H4 (cell line): ENCODE measurements around the gene TMEM87A. TPM values are rescaled to one million over a fixed set of nuclear protein-coding genes. Genes with fewer than 3 reads are reported as not detected.
"Not testable (repeated sequence)": the region's sequence is repeated elsewhere in the genome, so short reads cannot be mapped to it uniquely, and the experiment has no call there.

ENCODE experiments used
- DNase-seq: peaks from one replicate; pipeline ENCODE4 v3.0.0-alpha.2; 2015; ENCODE audit warnings: low spot score
- total RNA-seq: library from RNA; depleted of rRNA; stranded (reverse); fragments of >200 nt; shearing (Covaris generic); gene quantifications from 2 replicates; pipeline ENCODE4 v1.2.3, GENCODE V29; 2014

The TMEM87A gene
- total RNA-seq, 1 experiment from 2014 or later: 52.1 TPM

DNA sequence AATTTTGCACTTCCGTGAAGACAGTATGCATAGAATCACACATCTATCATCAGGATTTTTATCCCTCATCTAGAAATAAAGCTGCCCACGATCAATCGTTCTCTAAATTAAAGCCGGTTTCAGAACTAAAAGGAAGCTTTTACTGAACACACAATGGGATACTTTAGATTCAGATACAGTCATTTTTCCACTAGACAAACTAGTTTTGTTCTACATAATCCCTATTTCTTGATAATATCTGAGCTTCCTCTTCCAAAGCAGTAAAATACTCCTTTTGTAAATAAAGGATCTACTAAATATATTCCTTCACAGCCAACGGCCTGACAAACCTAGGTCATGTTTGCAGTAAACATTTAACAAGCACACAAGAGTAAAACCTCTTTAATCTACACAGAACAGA, 2.2 kb downstream of the TMEM87A start:
- no peak for DNase-seq

DNA sequence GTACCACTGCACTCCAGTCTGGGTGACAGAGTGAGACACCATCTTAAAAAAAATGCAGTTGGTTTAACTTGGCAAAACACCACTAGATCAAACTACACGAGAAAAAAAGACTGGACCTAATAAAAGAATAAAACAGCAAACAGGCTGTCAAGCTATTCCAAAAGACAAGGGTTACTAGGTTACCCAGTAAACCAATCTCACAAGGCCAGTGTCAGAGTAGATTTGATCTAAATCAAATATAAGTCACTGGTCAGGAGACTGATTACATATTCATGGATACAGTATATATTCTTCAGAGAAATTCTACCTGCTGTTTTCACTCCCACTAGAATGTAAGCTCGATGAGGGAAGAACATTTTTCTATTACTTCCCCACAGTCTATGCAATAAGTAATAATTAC, 2.7 kb downstream of the TMEM87A start:
- no peak for DNase-seq

DNA sequence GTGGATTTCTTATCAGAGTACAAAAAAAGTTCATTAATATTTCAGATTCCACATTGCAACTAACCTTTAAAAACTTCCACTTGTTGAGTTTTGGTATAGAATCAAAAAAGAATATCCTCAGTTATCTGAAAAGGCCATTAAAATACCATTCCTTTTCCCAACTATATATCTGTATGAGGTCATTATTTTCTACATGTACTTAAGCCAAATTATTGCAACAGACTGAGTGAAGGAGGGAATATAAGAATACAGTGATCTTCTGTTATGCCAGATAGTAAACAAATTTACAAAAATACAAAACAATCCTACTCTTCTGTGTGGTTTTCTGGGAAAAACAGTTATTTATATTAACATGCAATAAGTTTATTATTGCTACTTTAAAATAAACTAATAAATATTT, 5.9 kb downstream of the TMEM87A start:
- DNase-seq: no peak

DNA sequence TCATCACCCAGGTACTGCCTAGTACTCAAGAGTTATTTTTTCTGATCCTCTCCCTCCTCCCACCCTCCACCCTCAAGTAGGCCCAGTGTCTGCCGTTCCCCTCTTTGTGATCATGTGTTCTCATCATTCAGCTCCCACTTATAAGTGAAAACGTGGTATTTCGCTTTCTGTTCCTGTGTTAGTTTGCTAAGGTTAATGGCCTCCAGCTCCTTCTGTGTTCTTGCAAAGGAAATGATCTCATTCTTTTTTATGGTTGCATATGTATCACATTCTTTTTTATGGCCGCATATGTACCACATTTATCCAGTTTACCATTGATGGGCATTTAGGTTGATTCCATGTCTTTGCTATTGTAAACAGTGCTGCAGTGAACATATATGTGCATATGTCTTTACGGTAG, 8.4 kb downstream of the TMEM87A start:
- no peak for DNase-seq

DNA sequence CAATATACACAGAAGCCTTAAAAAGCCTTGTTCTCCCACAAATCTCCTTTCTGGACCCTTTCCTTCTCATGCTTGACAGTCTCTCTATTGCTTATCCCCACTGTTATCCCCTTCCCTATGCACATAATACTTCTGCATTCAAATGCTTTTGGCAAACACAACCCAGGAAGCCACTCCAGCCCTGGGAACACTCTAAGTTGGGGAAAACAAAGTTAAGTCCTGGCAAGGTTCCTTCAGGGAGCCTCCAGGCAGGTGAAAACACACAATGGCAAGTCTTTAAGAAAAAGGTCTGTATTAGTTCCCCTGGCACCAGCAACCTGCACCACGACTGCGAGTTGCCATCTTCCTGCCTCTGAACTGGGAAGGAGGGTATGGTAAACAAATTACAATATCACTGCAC, 19.9 kb downstream of the TMEM87A start:
- DNase-seq: no peak

DNA sequence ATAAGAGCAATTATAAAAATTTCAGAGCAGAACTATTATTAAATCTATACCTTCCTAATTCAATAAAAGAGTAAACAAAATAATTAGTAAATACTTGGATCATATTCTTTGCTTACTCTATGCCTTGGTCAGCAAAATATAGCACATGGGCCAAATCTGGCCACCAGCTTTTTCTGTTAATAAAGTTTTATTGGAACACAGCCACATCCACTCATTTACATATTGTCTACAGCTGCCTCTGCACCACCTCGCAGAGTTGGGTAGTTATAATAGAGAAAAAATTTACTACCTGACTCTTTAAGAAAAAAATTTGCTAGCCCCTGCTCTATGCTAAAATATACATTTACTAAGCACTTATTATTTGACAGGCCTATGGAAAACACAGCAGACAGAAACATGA, 32.4 kb downstream of the TMEM87A start:
- no peak for DNase-seq

DNA sequence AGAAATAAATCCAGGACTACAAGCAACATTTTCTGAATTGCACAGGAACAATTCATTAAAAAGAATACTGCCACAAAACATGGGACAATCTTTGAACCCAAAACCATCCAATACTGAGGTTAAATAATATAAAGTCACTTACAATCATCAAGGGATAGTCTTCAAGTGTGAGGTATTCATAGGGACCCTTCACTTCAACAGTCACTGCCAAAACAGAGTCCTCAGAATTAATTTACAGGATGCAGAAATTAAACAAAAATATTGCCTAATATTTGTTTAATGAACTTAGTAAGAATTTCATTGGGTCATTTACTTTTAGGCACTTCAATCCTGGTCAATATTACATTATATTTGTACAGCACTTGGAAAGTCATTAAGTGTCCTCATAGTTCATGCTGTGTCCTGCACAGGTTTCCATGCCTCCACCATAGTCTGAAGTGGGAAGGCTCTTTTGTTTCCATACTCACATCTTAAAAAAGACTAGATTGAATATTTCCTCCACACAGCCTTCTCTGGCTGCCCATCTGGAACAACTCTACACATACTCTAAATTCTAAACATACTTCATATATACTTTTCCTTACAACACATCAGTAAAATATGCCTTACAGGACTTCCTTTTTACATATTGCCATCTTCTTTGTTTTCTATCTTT, 33.6 kb downstream of the TMEM87A start:
- no peak for DNase-seq

DNA sequence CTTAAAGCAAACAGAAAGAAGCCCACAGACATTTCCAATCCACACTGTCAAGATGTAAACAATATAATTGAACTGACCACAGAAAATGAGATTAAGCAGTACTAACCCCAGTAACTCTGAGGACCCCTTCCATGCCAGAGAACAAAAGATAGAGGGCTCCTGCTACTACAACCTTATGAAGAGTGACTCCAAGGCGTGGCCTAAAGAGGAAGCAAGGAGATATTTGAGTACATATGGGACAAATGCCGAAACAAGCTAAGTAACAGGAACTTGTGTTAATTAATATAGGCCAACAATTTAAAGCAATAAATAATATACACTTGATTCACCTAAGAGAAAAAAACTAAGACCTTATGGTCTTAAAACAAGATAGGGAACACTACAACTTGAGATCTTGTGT, 40.1 kb downstream of the TMEM87A start:
- DNase-seq: no peak

DNA sequence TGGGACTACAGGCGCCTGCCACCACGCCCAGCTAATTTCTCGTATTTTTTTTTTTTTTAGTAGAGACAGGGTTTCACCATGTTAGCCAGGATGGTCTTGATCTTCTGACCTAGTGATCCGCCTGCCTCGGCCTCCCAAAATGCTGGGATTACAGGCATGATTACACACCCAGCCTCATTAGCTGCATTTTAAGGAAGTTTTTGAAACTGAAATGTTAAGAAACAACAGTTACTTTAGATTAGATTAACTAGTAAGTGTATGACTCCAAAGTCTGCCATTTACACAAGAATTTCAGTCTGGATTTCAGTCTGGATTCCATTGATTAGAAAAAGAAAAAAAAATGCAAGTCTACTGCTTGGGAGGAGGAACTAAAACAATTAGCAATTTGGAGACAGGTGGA, 40.6 kb downstream of the TMEM87A start:
- DNase-seq: no peak

DNA sequence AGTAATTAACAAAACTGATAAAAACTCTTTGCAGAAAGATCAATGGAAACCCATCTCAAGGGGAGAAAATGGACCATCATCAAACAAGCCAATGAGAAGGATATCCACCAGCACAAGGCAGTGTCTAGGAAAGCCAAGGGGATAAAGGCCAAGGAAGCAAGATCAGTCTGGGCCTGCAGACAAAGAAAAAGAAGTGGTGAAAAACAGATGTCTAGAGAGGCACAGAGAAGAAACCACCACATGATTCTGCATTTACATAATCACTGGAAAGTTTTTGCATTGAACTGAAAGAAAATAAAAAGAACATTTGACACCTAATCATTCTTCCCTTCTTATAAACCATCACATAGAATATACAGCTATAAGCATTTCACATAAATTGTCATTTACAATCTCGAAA, 42.1 kb downstream of the TMEM87A start:
- no peak for DNase-seq

DNA sequence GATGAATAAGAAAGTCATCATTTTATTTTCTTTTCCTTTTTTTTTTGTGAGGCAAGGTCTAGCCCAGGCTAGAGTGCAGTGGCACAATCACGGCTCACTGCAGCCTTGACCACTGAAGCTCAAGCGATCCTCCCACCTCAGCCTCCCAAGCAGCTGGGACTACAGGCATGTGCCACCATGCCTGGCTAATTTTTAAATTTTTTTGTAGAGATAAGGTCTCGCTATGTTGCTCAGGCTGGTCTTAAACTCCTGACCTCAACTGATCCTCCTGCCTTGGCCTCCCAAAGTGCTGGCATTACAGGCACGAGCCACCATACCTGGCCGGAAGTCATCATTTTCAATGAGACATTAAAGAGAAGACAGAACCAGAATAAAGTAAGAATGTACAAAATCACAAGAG, 44.3 kb downstream of the TMEM87A start:
- DNase-seq: not testable (repeated sequence)

DNA sequence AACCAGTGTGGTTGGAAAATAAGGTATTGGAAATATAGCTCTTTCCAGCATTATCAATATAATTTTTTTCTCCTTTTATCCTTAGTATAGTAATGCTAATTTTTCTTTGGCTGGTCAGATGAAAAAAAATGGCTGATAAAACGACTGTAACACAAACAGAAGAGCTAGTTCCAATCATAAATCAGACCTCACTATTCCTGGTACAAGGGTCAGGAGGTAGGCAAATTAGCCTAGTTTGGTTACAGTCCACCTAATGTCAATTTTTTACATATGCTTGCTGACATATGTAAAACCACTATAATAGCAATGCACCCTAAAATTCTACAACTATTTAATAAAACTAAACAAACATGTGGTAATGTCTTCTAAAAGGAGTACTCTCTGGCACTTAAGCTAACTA, 45.2 kb downstream of the TMEM87A start:
- DNase-seq: no peak

DNA sequence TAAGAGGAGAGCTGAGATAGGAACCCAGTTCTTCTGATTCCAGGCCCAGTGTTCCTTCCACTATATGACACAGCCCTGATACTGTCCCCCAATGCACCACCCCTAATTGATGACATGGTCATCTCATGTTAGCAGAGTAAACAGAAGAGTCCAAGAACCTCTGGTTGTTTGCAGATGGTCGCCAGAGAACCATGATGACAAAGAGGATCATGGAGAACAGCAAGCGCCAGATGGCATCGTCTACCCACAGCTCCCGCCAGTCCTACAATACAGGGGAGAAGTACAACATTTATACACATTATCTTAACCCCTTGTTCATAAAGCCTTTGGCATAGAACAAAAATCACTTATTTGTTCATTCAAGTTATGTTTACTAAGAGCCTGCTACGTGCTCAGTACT, 46.6 kb downstream of the TMEM87A start:
- no peak for DNase-seq

DNA sequence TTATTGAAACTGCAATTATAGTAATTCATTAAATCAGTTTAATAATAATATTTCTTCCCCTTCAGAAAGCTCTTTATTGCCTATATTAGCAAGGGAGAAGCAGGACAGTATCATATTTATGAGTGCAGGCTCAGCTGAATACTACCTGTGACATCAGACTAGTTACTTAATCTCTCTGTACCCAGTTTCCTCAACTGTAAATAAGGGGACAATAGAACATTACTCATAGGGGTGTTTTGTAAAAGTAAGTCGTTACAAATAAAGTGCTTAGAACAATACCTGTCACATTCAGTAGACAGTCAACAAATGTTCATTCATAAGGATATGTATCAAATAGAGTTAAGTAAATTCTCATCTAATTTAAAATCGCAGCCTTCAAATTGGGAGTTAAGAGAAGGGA, 53.0 kb downstream of the TMEM87A start:
- no peak for DNase-seq

DNA sequence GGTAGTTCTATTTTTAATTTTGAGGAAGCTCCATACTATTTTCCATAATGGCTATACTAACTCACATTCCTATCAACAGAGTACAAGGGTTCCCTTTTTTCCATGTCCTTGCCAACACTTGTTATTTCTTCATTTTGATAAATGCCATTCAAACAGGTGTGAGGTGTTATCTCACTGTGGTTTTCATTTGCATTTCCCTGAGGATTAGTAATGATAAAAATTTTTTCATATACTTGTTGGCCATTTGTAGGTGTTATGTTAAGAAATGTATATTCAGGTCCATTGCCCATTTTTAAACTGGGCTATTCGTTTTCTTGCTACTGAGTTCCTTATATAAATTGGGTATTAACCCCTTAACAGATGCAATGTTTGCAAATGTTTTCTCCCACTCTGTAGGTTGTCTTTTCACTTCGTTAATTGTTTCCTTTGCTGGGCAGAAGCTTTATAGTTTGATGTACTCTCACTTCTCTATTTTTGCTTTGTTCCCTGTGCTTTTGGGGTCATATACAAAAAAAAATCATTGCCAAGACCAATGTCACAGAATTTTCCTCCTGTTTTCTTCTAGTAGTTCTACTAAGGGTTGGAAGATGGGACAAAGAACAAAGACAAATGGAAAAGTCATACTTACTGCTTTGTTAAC, 54.2 kb downstream of the TMEM87A start:
- DNase-seq: no peak

DNA sequence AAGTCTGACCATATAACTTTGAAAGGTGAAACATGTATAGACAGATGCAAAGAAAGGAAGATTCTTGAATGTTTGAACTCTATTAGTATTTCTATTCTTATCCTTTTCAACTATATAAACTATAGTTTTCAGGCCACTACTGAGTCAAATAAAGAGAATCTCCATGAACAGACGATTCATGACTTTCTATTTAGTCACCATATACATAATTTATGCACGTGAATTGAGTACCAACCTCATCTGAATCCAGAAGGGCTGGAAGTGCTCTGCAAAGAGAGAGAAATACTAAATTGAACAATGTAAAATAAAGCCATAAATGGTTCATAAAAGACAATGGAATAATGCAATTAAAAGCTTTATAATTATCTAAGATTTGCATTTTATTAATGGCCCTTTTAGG, 55.7 kb downstream of the TMEM87A start:
- no peak for DNase-seq

DNA sequence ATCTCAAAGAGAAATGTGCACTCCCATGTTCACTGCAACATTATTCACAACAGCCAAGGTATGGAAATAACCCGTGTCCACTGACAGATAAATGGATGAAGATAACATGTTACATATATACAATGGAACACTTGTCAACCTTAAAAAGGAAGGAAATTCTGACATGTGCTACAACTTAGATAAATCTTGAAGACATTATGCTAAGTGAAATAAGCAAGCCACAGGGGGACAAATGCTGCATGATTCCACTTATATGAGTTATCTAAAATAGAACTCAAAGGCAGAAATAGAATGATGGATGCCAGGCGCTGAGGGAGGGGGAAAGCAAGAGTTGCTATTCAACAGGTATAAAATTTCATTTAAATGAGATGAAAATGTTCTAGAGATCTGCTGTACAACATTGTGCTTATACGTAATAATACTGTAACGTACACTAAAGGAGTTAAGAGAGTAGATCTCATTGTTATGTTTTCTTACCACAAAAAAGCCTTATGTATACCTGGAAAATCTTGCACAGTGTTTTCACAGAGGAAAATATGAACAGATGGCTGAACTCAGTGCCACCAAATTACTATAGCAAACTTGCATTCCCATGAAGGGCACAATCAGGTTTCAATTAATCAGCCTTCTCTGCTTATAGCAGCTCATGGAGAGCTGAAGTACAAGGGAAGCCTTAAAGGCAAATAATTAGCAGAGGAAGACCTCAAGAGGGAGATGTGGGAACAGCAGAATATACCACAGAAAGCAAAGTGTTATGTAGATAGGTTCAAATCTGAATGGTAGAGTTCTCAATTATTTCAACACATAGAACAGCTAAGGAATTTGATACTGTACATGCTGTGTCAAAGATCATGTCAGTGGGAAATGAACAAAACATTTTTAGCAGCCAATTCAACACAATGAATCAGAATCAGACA, 57.1 kb downstream of the TMEM87A start:
- DNase-seq: no peak

DNA sequence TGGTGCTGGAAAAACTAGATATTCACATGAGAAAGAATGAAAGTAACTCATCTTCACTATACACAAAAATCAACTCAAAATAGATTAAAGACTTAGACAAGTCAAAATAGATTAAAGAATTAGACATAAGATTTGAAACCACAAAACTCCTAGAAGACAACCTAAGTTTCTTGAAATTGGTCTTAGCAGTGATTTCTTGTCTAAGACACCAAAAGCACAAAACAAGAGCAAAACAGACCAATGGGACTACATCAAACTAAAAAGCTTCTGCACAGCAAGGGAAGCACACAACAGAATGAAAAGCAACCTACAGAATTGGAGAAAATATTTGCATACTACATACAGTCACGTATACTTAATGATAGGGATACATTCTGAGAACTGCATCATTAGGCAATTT, 58.6 kb downstream of the TMEM87A start:
- no peak for DNase-seq

DNA sequence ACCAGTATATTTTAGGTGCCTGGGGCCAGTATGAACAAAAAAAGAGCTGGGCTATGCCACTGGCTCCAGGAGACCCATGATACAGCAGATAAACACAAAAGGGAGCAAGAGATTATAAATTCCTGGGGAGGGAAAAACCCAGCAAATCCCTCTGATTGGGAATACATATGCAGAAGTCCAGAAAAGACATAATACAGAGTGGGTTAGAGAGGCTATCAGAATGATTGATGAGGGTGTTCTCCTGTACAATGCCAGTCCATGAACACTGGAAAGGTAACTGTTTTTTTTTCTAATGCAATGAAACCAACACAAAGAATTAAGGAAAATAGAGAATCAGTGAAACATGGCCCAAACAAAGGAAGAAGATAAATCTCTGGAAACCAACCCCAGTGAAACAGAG, 59.7 kb downstream of the TMEM87A start:
- no peak for DNase-seq

DNA sequence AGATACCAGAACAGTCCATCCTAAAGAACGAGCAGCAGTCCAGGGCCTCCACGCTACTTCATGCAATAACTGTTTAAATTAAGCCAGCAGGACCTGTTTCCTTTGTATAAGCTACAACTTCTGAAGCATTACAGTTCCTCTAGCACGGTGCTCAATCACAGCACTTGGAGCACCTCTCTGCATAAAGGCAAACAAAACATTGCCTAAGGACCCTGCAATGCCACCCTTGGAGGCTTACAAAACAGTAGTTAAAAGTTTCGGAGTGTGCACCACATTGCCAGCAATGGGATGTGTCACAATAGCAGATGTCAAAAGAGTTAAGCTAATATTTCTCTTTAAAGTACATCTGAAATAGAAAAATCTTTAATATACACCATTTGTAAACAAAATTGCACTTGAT, 62.5 kb downstream of the TMEM87A start:
- no peak for DNase-seq

DNA sequence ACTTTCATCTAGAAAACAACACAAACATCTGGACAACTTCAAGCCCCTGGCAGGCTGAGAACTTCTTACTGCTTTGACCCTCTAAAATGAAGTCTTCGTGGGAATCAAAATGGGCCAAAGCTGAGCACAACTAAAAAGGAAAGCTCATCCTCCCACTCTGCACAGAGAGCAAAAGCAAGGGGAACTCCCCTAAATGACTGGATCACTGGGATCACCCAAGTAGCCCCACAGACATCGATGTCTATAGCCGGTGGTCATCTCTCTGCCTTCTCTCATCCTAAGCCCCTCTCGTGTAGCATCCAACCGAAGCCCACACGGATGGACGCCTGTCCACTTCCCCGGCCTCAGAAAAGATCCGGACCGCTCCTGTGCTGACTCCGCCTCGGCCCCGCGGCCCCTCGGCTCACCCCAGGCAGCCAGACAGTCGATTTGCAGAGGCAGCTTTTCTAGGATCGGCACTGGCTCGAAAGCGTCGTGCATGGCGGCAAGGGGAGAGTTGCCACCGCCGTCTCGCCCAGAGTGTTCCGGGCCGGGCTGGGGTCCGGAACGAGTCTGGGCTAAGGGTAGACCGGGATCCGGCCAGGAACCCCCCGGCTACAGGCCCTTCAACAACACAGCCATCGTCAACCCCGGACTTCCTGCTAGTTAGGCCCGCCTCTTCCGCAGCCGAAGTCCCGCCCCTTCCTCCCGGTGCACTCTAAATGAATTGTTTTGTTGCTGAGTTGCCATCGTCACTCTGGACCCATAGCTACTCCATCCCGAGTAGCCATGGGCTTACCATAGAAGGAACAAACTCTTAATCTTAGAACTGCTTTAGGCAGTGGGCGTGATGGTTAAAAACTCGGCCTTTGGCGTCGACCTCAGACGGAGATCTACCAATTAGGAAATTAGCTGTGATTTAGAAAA, 65.3 kb downstream of the TMEM87A start, which contains the start of gene VPS39:
Gene VPS39, minus strand, starts transcription at position 631 of the 906 bp plus-strand sequence. Its CDS starts 151 bp downstream, at position 480.
- peak; percentile 79 for DNase-seq

DNA sequence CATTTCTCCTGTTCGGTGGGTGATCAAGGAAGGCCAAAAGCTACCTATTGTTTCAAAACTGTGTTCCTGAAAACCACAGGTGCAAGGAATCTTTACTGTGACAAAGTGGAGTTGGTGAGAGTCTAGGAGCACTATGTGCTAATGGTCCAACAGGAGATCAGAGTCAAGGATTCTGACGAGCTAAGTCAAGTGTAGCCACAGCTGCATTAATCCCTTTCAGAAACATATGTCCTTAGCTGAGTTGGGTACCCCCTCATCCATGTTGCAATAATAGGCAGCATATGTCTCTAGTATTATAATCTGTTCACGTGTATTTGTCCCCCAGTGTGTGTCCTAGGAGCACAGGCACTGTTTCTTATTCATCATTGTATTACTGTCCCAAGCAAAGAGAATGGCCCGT, 66.8 kb downstream of the TMEM87A start:
- DNase-seq: no peak
